HG03159 (cell line): ENCODE data around the gene ABCA5.

ENCODE experiments used
- ATAC-seq: cut with Tn5 transposase; IDR thresholded peaks from one replicate; pipeline ENCODE4 v1.9.1; 2021; ENCODE audit warnings: mild to moderate bottlenecking, moderate library complexity; ENCODE audit not compliant: unreplicated experiment

The ABCA5 gene, protein sequence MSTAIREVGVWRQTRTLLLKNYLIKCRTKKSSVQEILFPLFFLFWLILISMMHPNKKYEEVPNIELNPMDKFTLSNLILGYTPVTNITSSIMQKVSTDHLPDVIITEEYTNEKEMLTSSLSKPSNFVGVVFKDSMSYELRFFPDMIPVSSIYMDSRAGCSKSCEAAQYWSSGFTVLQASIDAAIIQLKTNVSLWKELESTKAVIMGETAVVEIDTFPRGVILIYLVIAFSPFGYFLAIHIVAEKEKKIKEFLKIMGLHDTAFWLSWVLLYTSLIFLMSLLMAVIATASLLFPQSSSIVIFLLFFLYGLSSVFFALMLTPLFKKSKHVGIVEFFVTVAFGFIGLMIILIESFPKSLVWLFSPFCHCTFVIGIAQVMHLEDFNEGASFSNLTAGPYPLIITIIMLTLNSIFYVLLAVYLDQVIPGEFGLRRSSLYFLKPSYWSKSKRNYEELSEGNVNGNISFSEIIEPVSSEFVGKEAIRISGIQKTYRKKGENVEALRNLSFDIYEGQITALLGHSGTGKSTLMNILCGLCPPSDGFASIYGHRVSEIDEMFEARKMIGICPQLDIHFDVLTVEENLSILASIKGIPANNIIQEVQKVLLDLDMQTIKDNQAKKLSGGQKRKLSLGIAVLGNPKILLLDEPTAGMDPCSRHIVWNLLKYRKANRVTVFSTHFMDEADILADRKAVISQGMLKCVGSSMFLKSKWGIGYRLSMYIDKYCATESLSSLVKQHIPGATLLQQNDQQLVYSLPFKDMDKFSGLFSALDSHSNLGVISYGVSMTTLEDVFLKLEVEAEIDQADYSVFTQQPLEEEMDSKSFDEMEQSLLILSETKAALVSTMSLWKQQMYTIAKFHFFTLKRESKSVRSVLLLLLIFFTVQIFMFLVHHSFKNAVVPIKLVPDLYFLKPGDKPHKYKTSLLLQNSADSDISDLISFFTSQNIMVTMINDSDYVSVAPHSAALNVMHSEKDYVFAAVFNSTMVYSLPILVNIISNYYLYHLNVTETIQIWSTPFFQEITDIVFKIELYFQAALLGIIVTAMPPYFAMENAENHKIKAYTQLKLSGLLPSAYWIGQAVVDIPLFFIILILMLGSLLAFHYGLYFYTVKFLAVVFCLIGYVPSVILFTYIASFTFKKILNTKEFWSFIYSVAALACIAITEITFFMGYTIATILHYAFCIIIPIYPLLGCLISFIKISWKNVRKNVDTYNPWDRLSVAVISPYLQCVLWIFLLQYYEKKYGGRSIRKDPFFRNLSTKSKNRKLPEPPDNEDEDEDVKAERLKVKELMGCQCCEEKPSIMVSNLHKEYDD (N-terminal part only)

DNA sequence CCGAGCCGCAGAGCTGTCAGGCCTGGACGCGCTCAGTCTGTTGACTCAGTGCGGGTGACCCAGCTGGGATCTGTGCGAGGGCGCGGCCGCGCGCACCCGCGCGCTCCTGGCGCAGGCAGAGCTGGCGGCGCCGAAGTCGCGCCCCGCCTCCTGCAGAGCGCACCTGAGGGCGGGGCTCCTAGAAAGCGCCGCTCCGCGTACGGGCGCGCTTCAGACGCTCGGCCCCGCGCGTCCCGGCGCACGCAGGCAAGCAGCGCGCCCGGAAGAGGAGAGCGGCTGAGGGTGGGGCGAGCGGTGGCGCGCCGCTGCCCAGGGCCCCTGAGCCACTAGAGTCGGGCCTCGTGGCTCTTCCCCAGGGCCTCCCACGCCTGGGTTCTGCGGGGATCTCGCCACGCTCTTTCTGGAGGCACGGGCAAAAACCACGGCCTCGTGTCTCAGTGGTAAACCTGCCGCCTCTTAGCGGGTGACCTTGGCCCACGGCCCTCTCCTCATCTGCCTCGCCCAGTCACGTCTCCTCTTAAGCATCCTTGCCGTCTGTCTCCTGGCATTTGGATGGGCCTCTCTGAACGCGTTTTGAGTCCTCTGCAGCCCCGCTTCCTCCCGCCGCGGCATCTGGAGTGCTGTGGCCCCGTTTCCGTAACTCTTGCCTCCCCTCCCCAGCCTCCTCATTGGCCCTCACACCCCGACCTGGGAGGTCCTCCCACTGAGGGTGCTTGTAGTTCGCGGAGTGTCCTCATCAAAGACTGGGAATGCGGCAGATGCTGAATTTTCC lies at the start of gene ABCA5:
Gene ABCA5, minus strand, starts transcription at position 74 of the 772 bp plus-strand sequence. CDS start 12,718 bp downstream, outside the sequence.
- peak; percentile 96 for ATAC-seq

DNA sequence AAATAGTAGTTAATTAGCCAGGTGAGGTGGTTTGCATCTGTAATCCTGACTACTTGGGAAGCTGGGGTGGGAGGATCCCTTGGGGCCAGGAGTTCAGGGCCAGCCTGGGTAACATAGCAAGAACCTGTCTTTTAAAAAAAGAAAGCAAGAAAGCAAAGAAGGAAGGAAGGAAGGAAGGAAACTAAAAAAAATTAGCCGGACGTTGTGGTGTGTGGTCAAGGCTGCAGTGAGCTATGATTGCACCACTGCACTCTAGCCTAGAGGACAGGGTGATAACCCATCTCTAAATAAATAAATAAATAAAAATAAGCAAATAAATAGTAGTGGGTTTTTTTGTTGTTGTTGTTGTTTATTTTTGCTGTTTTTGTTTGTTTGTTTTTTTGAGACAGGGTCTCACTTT lies 48.3 kb upstream of the ABCA5 start:
- ATAC-seq = no peak

DNA sequence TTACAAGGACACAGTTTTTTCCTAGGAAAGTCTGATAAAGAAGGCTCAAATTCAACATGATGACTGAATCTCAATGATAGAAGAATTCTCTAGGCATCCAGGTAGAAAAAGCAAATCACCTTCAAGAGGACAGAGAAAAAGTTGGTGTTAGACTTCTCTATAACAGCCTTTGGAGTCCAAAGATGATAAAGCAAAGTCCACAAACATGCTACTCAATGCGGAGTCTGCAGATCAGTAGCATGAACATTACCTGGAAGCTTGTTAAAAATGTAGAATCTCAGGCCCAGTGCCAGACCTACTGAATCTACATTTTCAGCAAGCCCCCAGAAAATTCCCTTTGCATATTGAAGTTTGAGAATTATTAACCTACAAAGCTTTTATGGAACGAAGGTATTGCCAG lies 46.1 kb upstream of the ABCA5 start:
- ATAC-seq = no peak

DNA sequence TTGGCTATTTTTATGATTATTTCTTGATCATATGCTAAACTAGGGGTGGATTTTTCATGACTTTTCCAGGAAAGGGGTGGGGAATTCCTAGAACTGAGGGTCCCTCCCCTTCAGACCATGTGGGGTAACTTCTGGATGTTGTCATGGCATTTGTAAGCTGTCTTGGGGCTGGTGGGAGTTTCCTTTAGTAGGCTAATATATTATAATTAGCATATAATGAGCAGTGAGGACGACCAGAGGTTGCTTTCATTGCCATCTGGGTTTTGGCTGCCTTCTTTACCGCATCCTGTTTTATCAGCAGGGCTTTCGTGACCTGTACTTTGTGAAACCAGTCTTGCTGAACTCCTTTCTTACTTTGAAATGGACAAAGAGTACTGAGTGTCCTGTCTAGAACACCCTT lies 40.4 kb upstream of the ABCA5 start:
- peak; percentile 91 for ATAC-seq

DNA sequence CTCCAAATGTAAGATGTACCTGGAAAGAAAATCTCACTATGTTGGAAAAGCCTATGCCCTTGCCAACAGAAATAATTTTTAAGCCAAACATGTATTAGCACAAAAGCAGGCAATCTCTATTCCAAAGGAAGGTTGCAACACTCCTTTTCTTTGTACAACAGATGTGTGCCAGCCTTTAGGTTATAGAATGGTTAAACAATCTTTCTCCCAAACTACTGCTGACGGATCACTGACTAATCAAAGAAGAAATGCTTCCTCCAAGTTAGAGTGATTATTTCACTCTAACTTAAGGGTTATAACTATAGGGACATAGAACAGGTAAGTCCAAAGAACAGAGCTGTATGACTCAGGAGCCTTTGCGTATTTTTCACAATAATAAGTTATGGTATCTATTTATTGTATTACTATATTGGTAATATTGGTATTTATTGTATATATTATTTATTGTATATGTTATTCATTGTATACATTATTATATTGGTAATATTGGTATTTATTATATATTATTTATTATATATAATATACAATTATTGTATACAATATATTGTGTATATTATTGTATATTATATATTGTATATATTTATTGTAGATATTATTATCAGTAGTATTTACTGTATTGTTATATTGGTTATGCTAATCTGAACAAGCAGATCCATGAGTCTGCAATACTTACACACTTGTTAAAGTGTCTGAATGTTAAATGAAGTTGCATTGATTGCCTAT lies 36.7 kb upstream of the ABCA5 start:
- ATAC-seq = no peak

DNA sequence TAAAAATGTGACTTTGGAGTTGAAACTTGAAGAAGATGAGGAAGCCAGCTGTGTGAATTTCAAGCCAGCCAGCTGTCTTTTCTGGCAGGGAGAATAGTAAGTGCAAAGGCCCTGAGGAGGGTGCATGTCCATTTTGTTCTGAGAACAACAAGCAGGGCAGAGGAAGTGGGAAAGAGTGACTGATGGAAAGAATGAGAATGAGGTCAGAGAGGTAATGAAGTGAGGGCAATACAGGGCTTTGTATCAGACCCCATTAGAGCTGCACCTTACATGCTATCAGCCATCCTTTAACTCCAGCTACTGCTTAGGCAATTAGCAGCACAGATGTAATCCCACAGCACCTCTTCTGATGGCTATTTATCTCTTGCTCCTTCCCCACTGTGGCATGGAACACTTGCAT lies 34.2 kb upstream of the ABCA5 start:
- ATAC-seq = no peak

DNA sequence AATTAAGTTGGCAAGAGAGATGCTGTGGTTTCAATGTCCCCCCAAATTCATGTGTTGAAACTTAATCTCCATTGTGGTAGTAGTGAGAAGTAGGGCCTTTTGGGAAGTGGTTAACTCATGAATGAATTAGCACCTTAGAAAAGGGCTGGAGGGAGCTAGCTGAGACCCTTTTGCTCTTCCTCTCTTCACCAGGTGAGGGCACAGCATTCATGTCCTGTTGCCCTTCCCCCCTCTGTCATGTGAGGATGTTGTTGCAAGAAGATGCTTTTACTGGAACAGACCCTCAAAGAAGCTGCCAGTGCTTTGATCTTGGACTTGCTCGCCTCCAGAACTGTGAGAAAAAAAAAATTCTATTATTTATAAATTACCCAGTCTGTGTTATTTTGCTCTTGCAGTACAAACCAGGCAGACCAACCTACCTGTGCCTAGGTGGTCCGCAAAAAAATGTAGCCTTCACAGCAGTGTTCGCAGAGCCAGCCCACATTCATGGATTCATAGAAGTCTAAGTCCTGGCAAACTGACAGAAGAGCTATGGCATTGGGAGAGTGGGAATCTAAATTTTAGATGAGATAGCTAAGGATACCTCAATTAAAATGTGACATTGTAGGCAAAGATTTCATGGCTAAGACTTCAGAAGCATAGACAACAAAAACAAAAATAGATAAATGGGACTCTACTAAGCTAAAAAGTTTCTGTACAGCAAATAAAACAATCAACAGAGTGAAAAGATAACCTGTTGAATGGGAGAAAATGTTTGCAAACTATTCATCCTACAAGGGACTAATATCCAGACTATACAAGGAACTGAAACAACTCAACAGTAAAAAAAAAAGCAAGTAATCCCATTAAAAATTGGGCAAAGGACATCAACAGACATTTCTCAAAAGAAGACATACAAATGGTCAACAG lies 32.0 kb upstream of the ABCA5 start:
- peak; percentile 66 for ATAC-seq

DNA sequence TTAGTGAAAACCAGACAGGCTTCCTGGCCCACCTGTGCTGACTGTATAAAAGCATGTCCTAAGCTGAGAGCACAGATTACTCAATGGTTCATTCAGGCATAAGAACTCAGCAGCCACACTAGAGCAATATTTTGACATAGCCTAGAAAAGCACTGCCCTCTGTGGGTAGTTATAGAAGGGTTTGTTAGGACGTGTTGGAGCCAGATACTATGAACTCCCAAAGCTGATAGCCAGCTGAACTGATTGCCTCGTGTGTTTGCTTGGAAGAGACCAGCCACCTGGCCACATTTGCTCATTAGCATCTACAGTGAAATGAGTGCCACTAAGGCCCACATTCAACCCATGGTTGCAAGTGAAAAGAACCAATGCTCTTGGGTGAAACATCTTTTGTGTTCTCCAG lies 30.8 kb upstream of the ABCA5 start:
- ATAC-seq = no peak

DNA sequence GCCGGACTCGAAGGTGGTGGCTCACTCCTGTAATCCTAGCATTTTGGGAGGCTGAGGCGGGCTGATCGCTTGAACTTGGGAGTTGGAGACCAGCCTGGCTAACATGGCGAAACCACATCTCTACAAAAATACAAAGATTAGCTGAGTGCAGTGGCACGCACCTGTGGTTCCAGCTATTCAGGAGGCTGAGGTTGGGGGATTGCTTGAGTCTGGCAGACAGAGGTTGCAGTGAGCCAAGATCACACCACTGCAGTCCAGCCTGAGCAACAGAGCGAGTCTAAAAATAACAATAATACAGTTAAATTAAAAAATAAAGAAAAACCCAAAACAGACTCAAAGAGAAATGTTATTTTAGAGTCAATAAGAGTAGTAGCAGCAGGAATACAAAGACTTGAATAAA lies 29.7 kb upstream of the ABCA5 start:
- no peak for ATAC-seq

DNA sequence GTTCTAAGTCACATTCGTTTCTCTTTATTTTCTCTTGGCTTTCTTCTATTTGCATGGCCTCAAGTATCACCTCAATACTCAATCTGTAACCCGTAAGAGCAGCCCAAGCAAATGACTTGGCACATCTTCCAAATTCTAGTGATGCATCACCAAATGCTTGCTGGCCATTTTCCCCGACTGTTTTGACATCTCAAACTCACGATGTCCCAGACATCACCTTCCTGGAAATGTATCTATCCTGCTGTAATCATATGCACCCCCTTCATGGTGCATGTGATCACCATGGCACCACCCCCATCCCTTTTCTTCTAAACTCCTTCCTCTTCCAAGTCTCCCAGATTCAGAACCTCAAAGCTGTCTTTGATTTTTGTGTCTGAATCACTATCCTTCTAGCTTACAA lies 24.0 kb upstream of the ABCA5 start:
- ATAC-seq = no peak

DNA sequence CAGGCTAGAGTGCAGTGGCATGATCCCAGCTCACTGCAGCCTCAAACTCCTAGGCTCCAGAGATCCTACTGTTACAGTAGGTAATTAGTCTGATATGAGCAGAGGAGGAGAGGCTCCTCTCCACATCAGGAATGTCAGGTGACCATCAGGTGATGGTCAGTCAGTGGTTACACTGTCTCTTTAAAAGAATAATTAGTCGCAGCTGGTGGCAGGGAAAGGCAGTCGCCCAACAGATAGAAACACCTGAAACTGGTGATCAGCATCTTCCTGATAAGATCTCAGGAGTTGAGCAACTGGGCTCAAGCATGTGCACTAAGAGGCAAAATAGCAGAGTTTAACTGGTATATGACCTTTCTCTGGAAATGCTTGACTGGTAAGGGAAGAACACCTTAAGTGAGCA lies 21.5 kb upstream of the ABCA5 start:
- no peak for ATAC-seq

DNA sequence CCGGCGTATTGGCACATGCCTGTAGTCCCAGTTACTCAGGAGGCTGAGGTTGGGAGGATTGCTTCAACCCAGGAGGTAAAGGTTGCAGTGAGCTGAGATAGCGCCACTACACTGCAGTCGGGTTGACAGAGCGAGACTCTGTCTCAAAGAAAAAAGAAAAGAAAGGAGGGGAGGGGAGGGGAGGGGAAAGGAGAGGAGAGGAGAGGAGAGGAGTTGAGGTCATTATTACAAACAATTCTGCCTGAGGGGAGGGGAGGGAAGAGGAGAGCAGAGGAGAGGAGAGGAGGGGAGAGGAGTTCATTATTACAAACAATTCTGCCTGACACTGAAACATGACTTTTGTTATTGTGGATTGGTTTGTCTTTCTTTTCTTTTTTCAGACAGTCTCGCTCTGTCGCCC lies 19.8 kb upstream of the ABCA5 start:
- no peak for ATAC-seq

DNA sequence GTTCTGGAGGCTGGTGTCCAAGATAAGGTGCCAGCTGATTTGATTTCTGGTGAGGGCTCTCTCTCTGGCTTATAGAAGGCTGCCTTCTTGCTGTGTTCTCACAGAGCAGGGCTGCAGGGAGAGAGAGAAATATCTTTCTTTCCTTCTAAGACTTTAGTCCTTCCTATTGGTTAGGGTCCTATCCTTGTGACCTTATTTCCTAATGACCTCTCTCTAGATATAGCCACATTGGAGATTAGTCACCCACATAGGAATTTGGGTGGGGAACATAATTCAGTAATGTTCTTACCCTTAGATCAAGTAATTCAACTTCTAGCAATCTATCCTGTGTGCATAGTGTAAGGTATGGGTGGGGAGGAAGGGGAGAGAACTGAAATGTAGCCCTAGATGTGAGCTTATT lies 18.0 kb upstream of the ABCA5 start:
- ATAC-seq = no peak

DNA sequence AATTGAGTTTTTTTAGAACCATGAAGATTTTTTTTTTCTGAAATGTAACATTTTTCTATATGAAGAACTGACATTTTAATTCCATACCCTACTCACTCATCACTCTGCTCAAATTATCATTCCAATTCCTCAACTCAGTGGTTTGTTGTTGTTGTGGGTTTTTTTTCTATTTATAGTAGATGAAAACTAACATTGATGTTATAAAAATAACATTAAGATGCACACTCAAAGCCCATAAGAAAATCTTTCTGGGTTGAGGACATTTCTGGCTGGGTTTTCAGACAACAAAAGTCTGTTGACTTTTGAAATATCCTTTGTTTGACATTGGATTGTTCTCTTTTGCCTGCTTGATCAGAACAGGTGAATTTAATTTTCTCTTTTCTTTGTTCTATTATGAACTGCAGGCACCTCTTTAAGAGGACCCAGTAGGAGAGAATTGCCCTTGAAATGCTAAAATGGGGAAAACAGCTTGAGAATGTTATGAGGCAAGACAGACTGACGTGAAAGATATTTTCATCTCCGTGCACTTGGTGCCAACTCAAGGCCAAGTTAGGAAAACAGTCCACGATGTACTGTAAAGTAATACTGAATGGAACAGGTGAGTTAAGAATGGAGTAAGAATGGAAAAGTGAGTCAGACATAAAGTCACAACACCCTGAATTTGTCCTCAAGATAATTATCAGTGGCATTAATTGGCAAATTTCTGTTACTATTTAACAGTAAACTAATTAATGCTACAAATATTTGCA lies 16.1 kb upstream of the ABCA5 start:
- ATAC-seq = no peak

DNA sequence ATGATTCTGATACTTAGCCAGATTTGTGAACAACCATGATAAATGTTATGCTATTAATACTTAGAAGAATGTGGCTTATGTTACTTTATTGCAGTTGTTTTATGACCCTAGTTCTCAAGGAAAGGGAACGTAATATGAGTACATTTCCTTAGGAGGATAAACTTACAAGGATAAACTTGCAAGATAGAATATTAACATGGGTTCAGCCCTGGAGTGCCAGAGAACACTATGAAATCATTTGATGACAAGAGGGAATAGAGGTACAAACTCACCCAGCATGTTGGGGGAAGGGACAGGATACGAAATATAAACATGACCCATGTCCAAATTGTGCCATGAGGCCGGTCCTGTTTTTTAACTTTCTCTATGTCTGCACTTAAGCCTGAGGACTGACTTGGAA lies 13.0 kb upstream of the ABCA5 start:
- no peak for ATAC-seq

DNA sequence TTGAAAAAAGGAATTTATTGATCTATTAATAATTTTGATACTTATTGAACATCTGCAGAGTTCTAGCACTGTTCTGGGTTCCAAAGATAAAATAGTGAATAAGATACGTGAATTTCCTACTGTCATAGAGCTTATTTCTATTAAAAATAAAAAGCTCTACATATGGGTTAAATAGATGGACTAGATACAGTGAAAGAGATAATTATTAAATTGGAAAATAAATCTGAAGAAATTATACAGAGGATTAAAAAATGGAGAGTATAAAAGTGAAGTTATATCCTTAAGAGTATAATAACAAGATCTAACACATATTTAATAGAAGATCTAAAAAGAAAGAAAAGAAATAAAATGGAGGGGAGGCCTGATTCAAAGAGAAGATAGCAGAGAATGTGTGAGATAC lies 10.1 kb upstream of the ABCA5 start:
- no peak for ATAC-seq

DNA sequence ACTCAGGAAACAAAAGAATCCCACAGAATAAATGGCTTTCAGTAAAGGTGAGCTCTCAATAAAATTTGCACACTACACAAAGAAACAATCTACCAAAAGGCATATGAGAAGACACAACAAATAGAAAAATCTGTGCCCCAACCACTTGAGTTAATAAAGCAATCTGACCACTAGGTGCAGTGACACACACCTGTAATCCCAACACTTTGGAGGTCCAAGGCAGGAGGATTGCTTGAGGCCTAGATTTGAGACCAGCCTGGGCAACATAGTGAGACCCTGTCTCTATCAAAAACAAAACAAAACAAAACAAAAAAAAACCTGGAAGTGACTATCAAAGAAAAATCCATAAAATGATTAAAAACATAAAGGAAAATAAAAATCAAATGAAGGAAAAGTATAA lies 9.6 kb upstream of the ABCA5 start:
- no peak for ATAC-seq

DNA sequence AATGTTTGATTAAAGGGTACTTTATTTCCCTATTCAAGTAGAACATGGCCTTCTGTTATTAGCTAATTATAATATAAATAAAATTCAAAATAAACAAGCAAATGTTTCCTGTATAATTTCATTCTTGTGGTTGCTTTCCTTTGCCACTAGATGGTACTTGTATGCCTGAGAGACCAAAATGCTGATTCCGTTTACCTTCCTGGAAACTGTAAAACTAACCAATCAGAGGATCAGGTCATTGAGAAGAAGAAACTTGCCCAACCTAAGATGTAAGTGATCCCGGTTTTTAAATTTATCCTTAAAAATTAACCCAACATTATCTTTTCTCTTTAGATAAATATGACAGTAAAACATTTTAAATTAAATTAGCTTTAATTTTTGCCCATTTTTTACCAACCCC lies 8.1 kb upstream of the ABCA5 start:
- ATAC-seq = peak; percentile 68
